ENCODE data around the gene LAMTOR3. TPM values are rescaled to one million over a fixed set of nuclear protein-coding genes. Genes with fewer than 3 reads are reported as not detected.
A peak's percentile ranks its signal among the peaks of the same experiment; 100 is the strongest.

Gene LAMTOR3
- total RNA-seq, 1 donor from 2014 or later: 28.8 TPM

GRCh38 chr4:99886146-99886545, 8.1 kb downstream of the LAMTOR3 start:
- H3K36me3 Mint-ChIP-seq (ENCODE audit: low read depth): peaks cover 24% of the 10 kb centered on the region
- intact Hi-C loops (cut with micrococcal nuclease): no loop called here
- DNase-seq (ENCODE audit: low spot score): no peak
- H3K27me3 Mint-ChIP-seq (ENCODE audit: low read depth): no peaks in the 10 kb centered on the region
- H3K9me3 Mint-ChIP-seq: no peaks in the 10 kb centered on the region
- H3K27ac Mint-ChIP-seq: no peak overlapping the region
- H3K4me3 Mint-ChIP-seq (ENCODE audit: low read depth): no peak overlapping the region
- peaks cover 4% of the 10 kb centered on the region for H3K4me1 Mint-ChIP-seq (ENCODE audit: low read depth)

GRCh38 chr4:99885687-99886086, 8.5 kb downstream of the LAMTOR3 start:
- Mint-ChIP-seq H3K4me1 (ENCODE audit: low read depth) (no peaks in the 10 kb centered on the region), H3K4me3 (ENCODE audit: low read depth) (no peak overlapping the region), H3K9me3 (no peaks in the 10 kb centered on the region), H3K36me3 (ENCODE audit: low read depth) (peaks cover 22% of the 10 kb centered on the region), H3K27ac (no peak overlapping the region), H3K27me3 (ENCODE audit: low read depth) (no peaks in the 10 kb centered on the region)
- DNase-seq (ENCODE audit: low spot score): no peak
- intact Hi-C loops (cut with micrococcal nuclease): loop anchor here (1.0 kb wide), 2 partner anchors 74 to 322 kb away; no protein-coding TSS in a partner anchor

- intact Hi-C loops (cut with micrococcal nuclease): loop anchor here (1.0 kb wide), 2 partner anchors 74 to 322 kb away; no protein-coding TSS in a partner anchor
- Mint-ChIP-seq H3K9me3 (no peaks in the 10 kb centered on the region), H3K36me3 (ENCODE audit: low read depth) (peaks cover 27% of the 10 kb centered on the region), H3K4me1 (ENCODE audit: low read depth) (no peaks in the 10 kb centered on the region), H3K4me3 (ENCODE audit: low read depth) (no peak overlapping the region), H3K27me3 (ENCODE audit: low read depth) (no peaks in the 10 kb centered on the region), H3K27ac (no peak overlapping the region)
- no peak for DNase-seq (ENCODE audit: low spot score)
These were observed 9.1 kb downstream of the LAMTOR3 start for GRCh38 chr4:99885063-99885664.

GRCh38 chr4:99879458-99879857, 14.8 kb downstream of the LAMTOR3 start:
- Mint-ChIP-seq H3K4me3 (ENCODE audit: low read depth) (no peak overlapping the region), H3K9me3 (no peaks in the 10 kb centered on the region), H3K27me3 (ENCODE audit: low read depth) (no peaks in the 10 kb centered on the region), H3K36me3 (ENCODE audit: low read depth) (peaks cover 31% of the 10 kb centered on the region), H3K27ac (no peak overlapping the region), H3K4me1 (ENCODE audit: low read depth) (no peaks in the 10 kb centered on the region)
- intact Hi-C loops (cut with micrococcal nuclease): no loop called here
- DNase-seq (ENCODE audit: low spot score): no peak

- no peaks in the 10 kb centered on the region for H3K9me3 Mint-ChIP-seq
- no peak for DNase-seq (ENCODE audit: low spot score)
- no peaks in the 10 kb centered on the region for H3K4me1 Mint-ChIP-seq (ENCODE audit: low read depth)
- intact Hi-C loops (cut with micrococcal nuclease): no loop called here
- H3K27ac Mint-ChIP-seq: no peak overlapping the region
- no peaks in the 10 kb centered on the region for H3K27me3 Mint-ChIP-seq (ENCODE audit: low read depth)
- no peak overlapping the region for H3K4me3 Mint-ChIP-seq (ENCODE audit: low read depth)
- peaks cover 35% of the 10 kb centered on the region for H3K36me3 Mint-ChIP-seq (ENCODE audit: low read depth)
These were observed 15.6 kb downstream of the LAMTOR3 start for GRCh38 chr4:99878604-99879003.

GRCh38 chr4:99876946-99877345, 17.3 kb downstream of the LAMTOR3 start:
- H3K9me3 Mint-ChIP-seq: no peaks in the 10 kb centered on the region
- no peak overlapping the region for H3K27ac Mint-ChIP-seq
- no peak for DNase-seq (ENCODE audit: low spot score)
- intact Hi-C loops (cut with micrococcal nuclease): no loop called here
- peaks cover 34% of the 10 kb centered on the region for H3K36me3 Mint-ChIP-seq (ENCODE audit: low read depth)
- H3K4me1 Mint-ChIP-seq (ENCODE audit: low read depth): peaks cover 5% of the 10 kb centered on the region
- no peaks in the 10 kb centered on the region for H3K27me3 Mint-ChIP-seq (ENCODE audit: low read depth)
- no peak overlapping the region for H3K4me3 Mint-ChIP-seq (ENCODE audit: low read depth)

- Mint-ChIP-seq H3K9me3 (no peaks in the 10 kb centered on the region), H3K4me3 (ENCODE audit: low read depth) (no peak overlapping the region), H3K36me3 (ENCODE audit: low read depth) (peaks cover 31% of the 10 kb centered on the region), H3K4me1 (ENCODE audit: low read depth) (peaks cover 13% of the 10 kb centered on the region), H3K27me3 (ENCODE audit: low read depth) (no peaks in the 10 kb centered on the region), H3K27ac (no peak overlapping the region)
- DNase-seq (ENCODE audit: low spot score): no peak
- intact Hi-C loops (cut with micrococcal nuclease): no loop called here
These were observed 19.2 kb downstream of the LAMTOR3 start for GRCh38 chr4:99875071-99875470.

- intact Hi-C loops (cut with micrococcal nuclease): loop anchor here (1.0 kb wide), 1 partner anchor 11 kb away; no protein-coding TSS in a partner anchor
- no peak for DNase-seq (ENCODE audit: low spot score)
- no peaks in the 10 kb centered on the region for H3K27me3 Mint-ChIP-seq (ENCODE audit: low read depth)
- H3K36me3 Mint-ChIP-seq (ENCODE audit: low read depth): peaks cover 37% of the 10 kb centered on the region
- H3K4me3 Mint-ChIP-seq (ENCODE audit: low read depth): no peak overlapping the region
- H3K27ac Mint-ChIP-seq: peak overlapping the region; percentile 18
- no peaks in the 10 kb centered on the region for H3K9me3 Mint-ChIP-seq
- peaks cover 22% of the 10 kb centered on the region for H3K4me1 Mint-ChIP-seq (ENCODE audit: low read depth)
These were observed 21.7 kb downstream of the LAMTOR3 start for GRCh38 chr4:99872570-99872969.

- Mint-ChIP-seq H3K36me3 (ENCODE audit: low read depth) (peaks cover 55% of the 10 kb centered on the region), H3K4me3 (ENCODE audit: low read depth) (no peak overlapping the region), H3K27me3 (ENCODE audit: low read depth) (no peaks in the 10 kb centered on the region), H3K9me3 (no peaks in the 10 kb centered on the region), H3K4me1 (ENCODE audit: low read depth) (peaks cover 27% of the 10 kb centered on the region), H3K27ac (peak overlapping the region; percentile 65)
- no peak for DNase-seq (ENCODE audit: low spot score)
- intact Hi-C loops (cut with micrococcal nuclease): loop anchor here (1.0 kb wide), 1 partner anchor 20 kb away; no protein-coding TSS in a partner anchor
These were observed 26.1 kb downstream of the LAMTOR3 start for GRCh38 chr4:99868126-99868596.

- intact Hi-C loops (cut with micrococcal nuclease): no loop called here
- Mint-ChIP-seq H3K4me1 (ENCODE audit: low read depth) (peaks cover 35% of the 10 kb centered on the region), H3K9me3 (no peaks in the 10 kb centered on the region), H3K27me3 (ENCODE audit: low read depth) (no peaks in the 10 kb centered on the region), H3K36me3 (ENCODE audit: low read depth) (peaks cover 59% of the 10 kb centered on the region), H3K4me3 (ENCODE audit: low read depth) (no peak overlapping the region), H3K27ac (no peak overlapping the region)
- DNase-seq (ENCODE audit: low spot score): no peak
These were observed 30.4 kb downstream of the LAMTOR3 start for GRCh38 chr4:99863804-99864203.

GRCh38 chr4:99861120-99861905, 32.9 kb downstream of the LAMTOR3 start:
- H3K36me3 Mint-ChIP-seq (ENCODE audit: low read depth): peaks cover 57% of the 10 kb centered on the region
- H3K9me3 Mint-ChIP-seq: no peaks in the 10 kb centered on the region
- no peak overlapping the region for H3K4me3 Mint-ChIP-seq (ENCODE audit: low read depth)
- peak overlapping the region; percentile 52 for H3K27ac Mint-ChIP-seq
- no peak for DNase-seq (ENCODE audit: low spot score)
- peaks cover 41% of the 10 kb centered on the region for H3K4me1 Mint-ChIP-seq (ENCODE audit: low read depth)
- intact Hi-C loops (cut with micrococcal nuclease): loop anchor here (1.0 to 2.0 kb wide), 3 partner anchors 10 to 15 kb away; no protein-coding TSS in a partner anchor
- H3K27me3 Mint-ChIP-seq (ENCODE audit: low read depth): no peaks in the 10 kb centered on the region

- Mint-ChIP-seq H3K27ac (no peak overlapping the region), H3K9me3 (no peaks in the 10 kb centered on the region), H3K4me3 (ENCODE audit: low read depth) (no peak overlapping the region), H3K36me3 (ENCODE audit: low read depth) (peaks cover 56% of the 10 kb centered on the region), H3K27me3 (ENCODE audit: low read depth) (no peaks in the 10 kb centered on the region), H3K4me1 (ENCODE audit: low read depth) (peaks cover 47% of the 10 kb centered on the region)
- intact Hi-C loops (cut with micrococcal nuclease): loop anchor here (2.0 kb wide), 1 partner anchor 14 kb away; no protein-coding TSS in a partner anchor
- no peak for DNase-seq (ENCODE audit: low spot score)
These were observed 33.7 kb downstream of the LAMTOR3 start for GRCh38 chr4:99860521-99860920.

GRCh38 chr4:99859618-99860017, 34.6 kb downstream of the LAMTOR3 start:
- Mint-ChIP-seq H3K27ac (no peak overlapping the region), H3K4me3 (ENCODE audit: low read depth) (no peak overlapping the region), H3K4me1 (ENCODE audit: low read depth) (peaks cover 56% of the 10 kb centered on the region), H3K9me3 (no peaks in the 10 kb centered on the region), H3K36me3 (ENCODE audit: low read depth) (peaks cover 57% of the 10 kb centered on the region), H3K27me3 (ENCODE audit: low read depth) (no peaks in the 10 kb centered on the region)
- intact Hi-C loops (cut with micrococcal nuclease): loop anchor here (2.0 to 10.0 kb wide), 3 partner anchors 13 to 1555 kb away; no protein-coding TSS in a partner anchor
- no peak for DNase-seq (ENCODE audit: low spot score)

Measured in activated T-helper 2 cell treated with anti-CD3 and anti-CD28 coated beads, Interferon-gamma antibody, Interleukin-2, Interleukin-4, amounts not matched to agents 10 μg/mL and 5 μg/mL and 100 μg/mL, durations not matched to agents 14 hours and 24 hours and 36 hours (primary cell).